Activated CD4-positive, alpha-beta T cell treated with anti-CD3 and anti-CD28 coated beads, Interleukin-2, amount 50 U/mL, for 4 hours (primary cell): ENCODE measurements around the gene SCUBE2.

Source experiments
- DNase-seq, 2 experiments: peaks; one replicate each; pipeline ENCODE4 v3.0.0-alpha.2; 2020

SCUBE2 gene

GRCh38 chr11:9073466-9074225 is 17.8 kb downstream of the SCUBE2 start:
- no peak for DNase-seq

- no peak for DNase-seq
These were observed 18.7 kb downstream of the SCUBE2 start for GRCh38 chr11:9072626-9073176.

GRCh38 chr11:9071692-9072091 is 19.7 kb downstream of the SCUBE2 start:
- no peak for DNase-seq

GRCh38 chr11:9070749-9071491 is 20.5 kb downstream of the SCUBE2 start:
- DNase-seq, result no peak

GRCh38 chr11:9069862-9070470 is 21.4 kb downstream of the SCUBE2 start:
- no peak for DNase-seq

GRCh38 chr11:9069256-9069655 is 22.1 kb downstream of the SCUBE2 start:
- DNase-seq, result no peak

GRCh38 chr11:9066433-9066925 is 24.9 kb downstream of the SCUBE2 start:
- no peak for DNase-seq

- DNase-seq, result no peak
These were observed 25.6 kb downstream of the SCUBE2 start for GRCh38 chr11:9065607-9066432.

- DNase-seq, result no peak
These were observed 29.6 kb downstream of the SCUBE2 start for GRCh38 chr11:9061807-9062206.

GRCh38 chr11:9060700-9061111 is 30.7 kb downstream of the SCUBE2 start:
- no peak for DNase-seq

- no peak for DNase-seq
These were observed 32.0 kb downstream of the SCUBE2 start for GRCh38 chr11:9059406-9059805.

- DNase-seq, result no peak
These were observed 33.5 kb downstream of the SCUBE2 start for GRCh38 chr11:9057888-9058287.

GRCh38 chr11:9057007-9057406 is 34.4 kb downstream of the SCUBE2 start:
- no peak for DNase-seq

- no peak for DNase-seq
These were observed 34.9 kb downstream of the SCUBE2 start for GRCh38 chr11:9056467-9056866.

- DNase-seq, result no peak
These were observed 37.9 kb downstream of the SCUBE2 start for GRCh38 chr11:9053316-9054035.

- DNase-seq, result no peak
These were observed 39.1 kb downstream of the SCUBE2 start for GRCh38 chr11:9052316-9052715.

- no peak for DNase-seq
These were observed 41.4 kb downstream of the SCUBE2 start for GRCh38 chr11:9049959-9050358.

- no peak for DNase-seq
These were observed 43.4 kb downstream of the SCUBE2 start for GRCh38 chr11:9047964-9048523.

GRCh38 chr11:9046481-9046880 is 44.9 kb downstream of the SCUBE2 start:
- no peak for DNase-seq

- DNase-seq, result no peak
These were observed 48.9 kb downstream of the SCUBE2 start for GRCh38 chr11:9042488-9042887.

GRCh38 chr11:9041747-9042146 is 49.7 kb downstream of the SCUBE2 start:
- no peak for DNase-seq
